GM23338 (cell line): ENCODE results near the gene PRM1. TPM values are rescaled to one million over a fixed set of nuclear protein-coding genes. Genes with fewer than 3 reads are reported as not detected.
"Not testable (repeated sequence)": the region's sequence is repeated elsewhere in the genome, so short reads cannot be mapped to it uniquely, and the experiment has no call there.

Experiments
- ATAC-seq: fragments of 200-7000 bp; cut with Tn5 transposase; 3 replicates; pipeline ENCODE4 v1.9.1; 2020
- DNase-seq: peaks from one replicate; pipeline ENCODE4 v3.0.0-alpha.2; 2015; ENCODE audit warnings: low spot score
- H2AFZ ChIP-seq: fragments of 200-600 bp; sonication (generic); 2 replicates; pipeline ENCODE4 v1.8.0; 2016; ENCODE audit warnings: antibody characterized with exemption, mild to moderate bottlenecking, moderate library complexity
- H3F3A ChIP-seq: fragments of 200-600 bp; sonication (generic); replicated peaks from 2 replicates; pipeline ENCODE4 v1.8.0; 2017; ENCODE audit warnings: antibody characterized with exemption, mixed run types, low read depth
- H3K27ac ChIP-seq: fragments of 200-600 bp; sonication (generic); 2 replicates; pipeline ENCODE4 v1.6.1; 2016; ENCODE audit warnings: low read depth
- H3K27me3 ChIP-seq: fragments of 200-600 bp; sonication (generic); 2 replicates; pipeline ENCODE4 v1.8.0; 2016; ENCODE audit warnings: mild to moderate bottlenecking, mixed run types, moderate library complexity; ENCODE audit not compliant: insufficient read depth
- H3K36me3 ChIP-seq: fragments of 200-600 bp; sonication (generic); 2 replicates; pipeline ENCODE4 v1.8.0; 2016; ENCODE audit warnings: mild to moderate bottlenecking; ENCODE audit not compliant: insufficient read depth
- H3K4me1 ChIP-seq: fragments of 200-600 bp; sonication (generic); 2 replicates; pipeline ENCODE4 v1.8.0; 2016; ENCODE audit warnings: mild to moderate bottlenecking, moderate library complexity; ENCODE audit not compliant: insufficient read depth
- H3K4me2 ChIP-seq: fragments of 200-600 bp; sonication (generic); 2 replicates; pipeline ENCODE4 v1.7.1; 2017; ENCODE audit warnings: mixed run types
- H3K4me3 ChIP-seq: fragments of 200-600 bp; sonication (generic); 2 replicates; pipeline ENCODE4 v1.6.1; 2016; ENCODE audit warnings: mixed run types
- H3K79me2 ChIP-seq: fragments of 200-600 bp; sonication (generic); replicated peaks from 2 replicates; pipeline ENCODE4 v1.8.0; 2017; ENCODE audit warnings: mild to moderate bottlenecking; ENCODE audit not compliant: insufficient read depth
- H3K9me2 ChIP-seq: fragments of 200-600 bp; sonication (generic); 2 replicates; pipeline ENCODE4 v1.8.0; 2017; ENCODE audit not compliant: insufficient read depth
- H4K20me1 ChIP-seq: fragments of 200-600 bp; sonication (generic); replicated peaks from 2 replicates; pipeline ENCODE4 v1.8.0; 2017; ENCODE audit warnings: mild to moderate bottlenecking; ENCODE audit not compliant: insufficient read depth
- H3K27ac Mint-ChIP-seq: 2 replicates; pipeline ENCODE4 v1.8.0; 2020; ENCODE audit warnings: inconsistent platforms, mild to moderate bottlenecking, moderate library complexity, mixed read lengths
- H3K27me3 Mint-ChIP-seq: 3 replicates; pipeline ENCODE4 v1.8.0; 2022; ENCODE audit warnings: low read depth, mild to moderate bottlenecking, moderate library complexity, mixed read lengths, inconsistent platforms; ENCODE audit not compliant: insufficient read depth, poor library complexity
- H3K36me3 Mint-ChIP-seq: 3 replicates; pipeline ENCODE4 v1.8.0; 2021; ENCODE audit warnings: low read depth, mild to moderate bottlenecking, inconsistent platforms, moderate library complexity, mixed read lengths
- H3K4me1 Mint-ChIP-seq: 3 replicates; pipeline ENCODE4 v1.8.0; 2020; ENCODE audit warnings: mild to moderate bottlenecking, inconsistent platforms, mixed read lengths
- H3K4me3 Mint-ChIP-seq: 3 replicates; pipeline ENCODE4 v1.8.0; 2021; ENCODE audit warnings: moderate library complexity, mild to moderate bottlenecking, inconsistent platforms, mixed read lengths
- H3K9me3 Mint-ChIP-seq: 3 replicates; pipeline ENCODE4 v1.8.0; 2020; ENCODE audit warnings: moderate library complexity, mild to moderate bottlenecking, inconsistent platforms, mixed read lengths
- EZH2phosphoT487 ChIP-seq: fragments of 200-600 bp; sonication (generic); IDR thresholded peaks from one replicate; pipeline ENCODE4 v1.8.1; 2018; ENCODE audit warnings: antibody characterized with exemption; ENCODE audit not compliant: unreplicated experiment
- JUNB ChIP-seq: IDR thresholded peaks from one replicate; pipeline ENCODE4 v1.6.1; 2016; ENCODE audit warnings: antibody characterized with exemption; ENCODE audit not compliant: unreplicated experiment
- NANOG ChIP-seq: IDR thresholded peaks from 2 replicates; pipeline ENCODE4 v1.6.1; 2016; ENCODE audit warnings: antibody characterized with exemption, borderline replicate concordance
- ZNF462 ChIP-seq: fragments of 250-450 bp; sonication (Bioruptor Pico); IDR thresholded peaks from 2 replicates; pipeline ENCODE4 v1.5.0; 2020; ENCODE audit warnings: mild to moderate bottlenecking, moderate library complexity
- polyA plus RNA-seq: library from polyadenylated mRNA; unstranded; fragments of >200 nt; fragmentation: Nextera tagmentation; extraction: Ambion mirVana; gene quantifications from 2 replicates; pipeline ENCODE4 v1.2.1, GENCODE V29; 2016
- total RNA-seq: library from RNA; depleted of rRNA; stranded (reverse); fragments of >200 nt; shearing (Covaris generic); gene quantifications from 2 replicates; pipeline ENCODE4 v1.2.3, GENCODE V29; 2014

Gene PRM1
- total and polyA plus RNA-seq, 2 experiments from 2014 or later: 1.2 TPM; not detected in 1

- Histone ChIP-seq H3K4me2 (no peak overlapping the region), H2AFZ (no peak overlapping the region; the same call in 1 of the 2 replicates), H3K27me3 (no peaks in the 10 kb centered on the region), H4K20me1 (no peaks in the 10 kb centered on the region), H3K36me3 (no peaks in the 10 kb centered on the region), H3K79me2 (no peaks in the 10 kb centered on the region), H3K9me2 (no peaks in the 10 kb centered on the region), H3K4me1 (peaks cover 25% of the 10 kb centered on the region), H3K27ac (no peak overlapping the region), H3K4me3 (no peak overlapping the region), H3F3A (peaks cover 7% of the 10 kb centered on the region; the same call in 1 of the 2 replicates)
- Mint-ChIP-seq H3K4me3 (no peak overlapping the region), H3K27me3 (no peaks in the 10 kb centered on the region), H3K27ac (no peak overlapping the region), H3K36me3 (no peaks in the 10 kb centered on the region), H3K9me3 (no peaks in the 10 kb centered on the region), H3K4me1 (peaks cover 14% of the 10 kb centered on the region)
- DNase-seq: no peak
- ATAC-seq: no peak
- TF ChIP-seq NANOG (no peak), EZH2phosphoT487 (no peak)
These were observed 18.9 kb upstream of the PRM1 start for GRCh38 chr16:11299865-11300559.

GRCh38 chr16:11298950-11299547 is 17.9 kb upstream of the PRM1 start:
- not testable (repeated sequence) for H3K27me3 ChIP-seq, H3K36me3 Mint-ChIP-seq, H3K4me2 ChIP-seq, H3K4me3 Mint-ChIP-seq, DNase-seq, H3K79me2 ChIP-seq, H3K4me3 ChIP-seq, H4K20me1 ChIP-seq, H3K27ac ChIP-seq, H3K27me3 Mint-ChIP-seq, H3K36me3 ChIP-seq, ATAC-seq, H3F3A ChIP-seq, H3K9me2 ChIP-seq, H3K9me3 Mint-ChIP-seq, H3K27ac Mint-ChIP-seq
- H3K4me1 Mint-ChIP-seq: peaks cover 14% of the 10 kb centered on the region
- Histone ChIP-seq H2AFZ (peak overlapping the region; percentile 32; the same call in 1 of the 2 replicates), H3K4me1 (peaks cover 25% of the 10 kb centered on the region)

GRCh38 chr16:11298143-11298900 is 17.2 kb upstream of the PRM1 start:
- Mint-ChIP-seq H3K4me3 (no peak overlapping the region; the same call in 2 of the 3 replicates), H3K27ac (no peak overlapping the region), H3K9me3 (no peaks in the 10 kb centered on the region), H3K27me3 (no peaks in the 10 kb centered on the region), H3K36me3 (no peaks in the 10 kb centered on the region), H3K4me1 (peaks cover 14% of the 10 kb centered on the region)
- Histone ChIP-seq H3K4me2 (peak overlapping the region; percentile 48; the same call in 1 of the 2 replicates), H3F3A (peaks cover 7% of the 10 kb centered on the region; the same call in 1 of the 2 replicates), H3K4me1 (peaks cover 22% of the 10 kb centered on the region), H3K4me3 (no peak overlapping the region), H3K79me2 (no peaks in the 10 kb centered on the region), H2AFZ (peak overlapping the region; percentile 96), H3K36me3 (no peaks in the 10 kb centered on the region), H3K27ac (no peak overlapping the region), H3K9me2 (no peaks in the 10 kb centered on the region), H3K27me3 (no peaks in the 10 kb centered on the region), H4K20me1 (no peaks in the 10 kb centered on the region)
- DNase-seq (no peak), ATAC-seq (no peak)
- TF ChIP-seq JUNB (no peak), ZNF462 (CRISPR knock-in tag) (no peak)
